MM.1S (cell line): ENCODE data around the gene CBFA2T3.

ENCODE experiments used
- CTCF ChIP-seq: fragments of 300-600 bp; sonication (generic); IDR thresholded peaks from 2 replicates; pipeline ENCODE4 v1.5.1; 2016; ENCODE audit warnings: antibody characterized with exemption, low read length, mixed read lengths
- EZH2 ChIP-seq: fragments of 300-600 bp; sonication (generic); optimal IDR thresholded peaks from 2 replicates; pipeline ENCODE3; 2017; ENCODE audit warnings: low read depth, mild to moderate bottlenecking, antibody characterized with exemption, low read length, mixed read lengths

- no peak for TF ChIP-seq CTCF
- TF ChIP-seq EZH2 = no peak
Measured at GRCh38 chr16:88907768-88908167, 69.2 kb downstream of the CBFA2T3 start.
